Activated naive CD8-positive, alpha-beta T cell treated with anti-CD3 and anti-CD28 coated beads, Interleukin-2, amount 50 U/mL, for 16 hours (primary cell): Measurements from ENCODE around the gene VAT1L.
"Not testable (repeated sequence)": the region's sequence is repeated elsewhere in the genome, so short reads cannot be mapped to it uniquely, and the experiment has no call there.

ENCODE experiments used
- DNase-seq: peaks from one replicate; pipeline ENCODE4 v3.0.0-alpha.2; 2020; ENCODE audit warnings: low read depth, low spot score

VAT1L gene

DNA sequence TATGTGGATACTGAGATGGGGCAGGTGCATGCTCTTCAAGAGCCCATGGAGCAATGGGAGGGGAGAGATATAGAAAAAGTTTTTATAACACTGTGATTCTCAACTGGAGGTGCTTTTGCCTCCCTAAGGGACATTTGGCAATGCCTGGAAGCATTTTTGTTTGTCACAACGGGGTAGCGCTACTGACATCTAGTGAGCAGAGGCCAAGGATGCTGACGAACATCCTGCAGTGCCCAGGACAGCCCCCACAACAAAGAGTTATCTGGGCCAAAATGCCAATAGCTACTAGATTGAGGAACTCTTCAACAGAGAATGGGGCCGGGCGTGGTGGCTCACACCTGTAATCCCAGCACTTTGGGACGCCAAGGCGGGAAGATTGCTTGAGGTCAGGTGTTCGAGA lies 166.8 kb downstream of the VAT1L start:
- no peak for DNase-seq

DNA sequence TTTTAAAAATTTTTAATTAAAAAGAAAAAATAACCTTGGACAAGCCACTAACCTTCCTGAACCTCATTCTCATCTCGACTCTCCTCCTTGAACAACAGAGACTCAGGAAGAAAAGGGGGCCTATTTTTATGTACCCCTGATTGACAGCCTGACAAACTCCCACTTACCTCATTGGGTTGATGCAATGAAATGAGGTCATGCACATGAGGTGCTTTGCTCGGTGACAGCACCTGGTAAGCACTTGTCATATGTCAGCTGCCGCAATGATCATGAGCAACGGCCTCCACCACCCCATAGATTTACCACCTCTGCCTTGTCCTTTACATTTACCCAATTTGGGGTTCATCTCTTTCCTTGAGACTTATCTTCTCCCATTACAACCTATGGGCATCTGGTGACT lies 167.9 kb downstream of the VAT1L start:
- DNase-seq, result no peak

DNA sequence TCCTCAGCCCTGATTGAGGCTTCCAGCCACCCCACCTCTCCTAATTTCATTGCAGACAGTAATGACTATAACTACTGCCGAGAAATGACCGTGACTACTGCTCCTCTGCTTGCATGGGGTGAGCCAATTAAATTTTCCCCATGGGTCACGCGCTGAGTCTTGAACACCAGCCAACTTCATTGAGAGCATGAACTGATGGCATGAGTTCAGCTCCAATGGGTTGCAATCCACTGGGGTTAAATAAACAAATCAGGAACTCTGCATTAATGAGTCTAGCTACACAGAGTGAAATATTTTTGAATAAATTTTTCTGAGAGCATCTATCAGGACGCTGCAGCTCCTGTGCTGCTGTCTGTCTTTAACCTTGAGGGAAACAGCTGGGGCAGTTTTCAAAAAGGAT lies 172.4 kb downstream of the VAT1L start:
- no peak for DNase-seq

DNA sequence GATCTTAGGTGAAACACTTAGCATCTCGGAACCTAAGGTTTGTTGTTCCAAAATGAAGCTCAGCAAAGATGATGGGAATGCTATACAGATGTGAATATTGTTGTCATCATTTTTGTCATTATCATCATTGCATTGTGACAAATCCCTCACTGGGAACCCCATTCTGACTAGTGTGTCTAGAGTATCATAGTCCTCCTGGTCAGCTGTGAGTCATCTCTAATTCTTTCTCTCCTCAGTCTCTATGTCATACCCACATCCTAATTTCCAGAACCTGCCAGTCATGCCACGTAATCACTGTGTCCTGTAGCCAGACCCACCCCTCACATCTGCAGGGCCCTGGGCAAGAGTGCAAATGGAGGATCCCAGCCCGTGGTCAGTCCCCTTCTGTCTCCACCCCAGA lies 173.4 kb downstream of the VAT1L start:
- DNase-seq, result no peak

DNA sequence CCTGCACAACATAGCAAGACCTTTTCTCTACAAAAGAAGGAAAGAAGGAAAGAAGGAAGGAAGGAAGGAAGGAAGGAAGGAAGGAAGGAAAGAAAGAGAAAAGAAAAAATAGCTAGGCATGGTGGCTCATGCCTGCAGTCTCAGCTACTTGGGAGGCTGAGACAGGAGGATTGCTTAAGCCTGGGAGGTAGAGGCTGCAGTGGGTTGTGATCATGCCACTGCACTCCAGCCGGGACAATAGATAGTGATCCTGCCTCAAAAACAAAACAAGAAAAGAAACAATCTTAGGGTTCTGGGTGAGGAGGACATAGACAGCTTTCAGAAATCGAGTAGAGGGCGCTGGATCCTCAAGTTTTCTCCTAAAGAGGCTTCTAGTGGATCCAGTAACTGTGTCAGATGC lies 174.3 kb downstream of the VAT1L start:
- DNase-seq, result no peak

DNA sequence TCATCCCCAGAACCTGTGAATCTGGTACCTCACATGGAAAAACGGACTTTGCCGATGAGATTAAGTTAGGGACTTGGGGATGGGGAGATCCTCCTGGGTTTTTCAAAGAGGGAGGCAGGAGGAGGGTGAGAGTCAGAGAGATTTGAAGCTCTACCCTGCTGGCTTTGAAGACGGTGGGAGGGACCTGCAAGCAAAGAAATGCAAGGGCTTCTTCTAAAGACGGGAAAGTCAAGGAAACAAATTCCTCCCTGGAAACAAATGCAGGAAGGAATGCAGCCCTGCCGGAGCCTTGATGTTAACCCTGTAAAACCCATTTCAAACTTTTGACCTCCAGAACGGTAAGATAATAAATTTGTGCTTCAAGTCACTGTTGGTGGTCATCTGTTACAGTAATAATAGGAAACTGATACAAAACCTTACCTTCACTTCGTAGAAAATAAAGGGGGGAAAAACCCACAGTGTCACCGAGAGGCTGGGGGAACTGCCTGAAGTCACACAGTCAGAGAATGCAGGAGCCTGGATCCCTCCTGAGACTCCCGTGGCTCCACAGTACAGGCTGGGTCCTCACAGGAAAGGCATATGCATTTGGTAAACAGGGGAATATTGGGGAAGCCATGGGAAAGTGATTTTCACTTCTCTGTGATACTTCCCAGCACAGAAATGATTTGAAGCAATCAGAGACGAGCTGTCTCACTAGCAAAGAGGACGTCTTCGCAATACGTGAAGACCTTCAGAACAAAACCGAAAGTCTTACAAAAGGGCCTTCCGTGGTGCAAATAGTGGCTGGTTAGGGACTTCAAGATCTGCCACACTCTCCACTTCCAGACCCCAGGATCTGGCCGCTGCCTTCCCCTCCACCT lies 175.1 kb downstream of the VAT1L start:
- DNase-seq, result no peak

DNA sequence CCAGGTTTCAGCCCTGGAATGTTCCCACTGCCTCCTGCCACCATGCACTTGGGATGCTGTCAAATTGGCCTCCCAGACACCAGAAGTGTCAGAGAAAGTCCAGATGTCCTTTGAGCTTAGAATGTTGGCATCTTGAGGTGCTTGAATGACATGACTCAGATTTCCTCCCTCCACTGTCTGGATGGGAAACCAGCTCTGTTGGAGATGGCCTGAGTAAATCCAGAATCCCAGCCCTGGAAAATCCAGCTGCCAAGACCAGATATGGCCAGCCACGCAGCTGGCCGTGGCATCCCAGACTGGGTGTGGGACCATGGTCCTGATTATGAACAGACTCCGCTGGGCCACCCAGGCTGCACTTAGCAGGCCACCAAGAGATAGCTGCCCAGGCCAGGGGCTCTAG lies 177.0 kb downstream of the VAT1L start:
- no peak for DNase-seq

DNA sequence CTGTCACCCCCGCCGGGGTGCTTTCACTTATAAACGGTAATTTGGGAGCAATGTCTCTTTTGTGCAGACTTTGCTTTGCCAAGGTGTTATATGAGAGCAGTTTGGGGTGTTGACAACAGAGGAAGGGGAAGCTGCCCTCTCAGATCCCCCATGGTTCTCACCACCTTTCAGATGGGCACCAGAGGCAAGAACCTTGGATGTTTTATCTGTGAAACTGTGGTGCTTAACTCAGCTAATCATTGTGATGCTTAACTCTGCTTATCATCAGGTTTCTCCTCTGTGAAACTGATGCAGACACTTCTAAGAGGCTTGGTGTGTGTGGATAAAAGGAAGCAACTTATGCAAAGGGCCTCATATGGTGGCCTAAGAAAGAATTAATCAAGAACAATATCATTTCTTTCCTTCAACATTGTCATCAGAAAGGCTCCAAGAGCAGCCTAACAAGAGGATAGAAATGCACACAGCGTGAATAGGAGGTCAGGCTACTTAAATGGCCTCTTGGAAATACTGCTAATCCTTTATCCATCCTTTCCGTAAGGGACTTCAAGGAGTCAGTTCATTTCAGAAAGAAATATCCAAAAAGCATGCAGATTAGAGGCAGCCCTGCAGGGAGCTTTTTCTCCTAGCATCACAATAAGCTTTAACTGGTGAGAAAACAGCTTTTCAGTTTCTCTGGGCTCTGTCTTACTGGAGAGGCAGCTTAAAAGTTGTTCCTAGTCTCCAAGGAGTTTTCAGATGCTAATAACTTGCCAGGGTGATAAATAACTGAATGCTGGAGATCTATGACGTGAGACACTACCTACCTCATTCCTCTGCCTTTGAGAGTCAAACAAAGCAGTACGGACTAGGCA lies 178.9 kb downstream of the VAT1L start:
- DNase-seq, result no peak

DNA sequence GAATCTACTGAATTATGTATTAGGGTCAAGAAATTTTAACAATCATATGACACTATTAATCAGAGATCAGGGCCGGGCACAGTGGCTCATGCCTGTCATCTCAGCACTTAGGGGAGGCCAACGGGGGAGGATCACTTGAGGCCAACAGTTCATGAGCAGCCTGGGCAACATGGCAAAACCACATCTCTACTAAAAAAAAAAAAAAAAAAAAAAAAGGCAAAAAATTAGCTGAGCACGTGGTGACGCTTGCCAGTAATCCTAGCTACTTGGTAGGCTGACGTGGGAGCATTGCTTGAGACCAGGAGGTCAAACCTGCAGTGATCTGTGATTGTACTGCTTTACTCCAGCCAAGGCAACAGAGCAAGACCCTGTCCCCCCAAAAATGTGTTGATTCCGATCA lies 181.5 kb downstream of the VAT1L start:
- no peak for DNase-seq

DNA sequence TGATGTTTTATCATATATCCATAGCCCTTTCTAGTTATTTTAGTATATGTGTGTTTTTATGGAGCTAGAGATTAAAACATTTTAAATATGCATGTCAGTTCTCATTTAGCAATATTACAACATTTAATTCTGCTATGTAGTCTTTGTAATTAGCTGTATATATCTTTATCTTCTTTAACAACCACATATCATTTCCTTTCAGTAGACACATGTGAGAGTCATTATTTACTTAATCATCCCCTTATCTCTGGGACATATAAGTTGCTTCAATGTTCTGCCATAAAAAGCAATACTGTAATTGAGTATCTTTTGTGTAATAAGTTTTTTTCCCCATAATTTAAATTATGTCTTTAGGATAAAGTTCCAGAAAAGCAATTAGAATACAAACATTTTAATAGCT lies 182.0 kb downstream of the VAT1L start:
- DNase-seq, result no peak

DNA sequence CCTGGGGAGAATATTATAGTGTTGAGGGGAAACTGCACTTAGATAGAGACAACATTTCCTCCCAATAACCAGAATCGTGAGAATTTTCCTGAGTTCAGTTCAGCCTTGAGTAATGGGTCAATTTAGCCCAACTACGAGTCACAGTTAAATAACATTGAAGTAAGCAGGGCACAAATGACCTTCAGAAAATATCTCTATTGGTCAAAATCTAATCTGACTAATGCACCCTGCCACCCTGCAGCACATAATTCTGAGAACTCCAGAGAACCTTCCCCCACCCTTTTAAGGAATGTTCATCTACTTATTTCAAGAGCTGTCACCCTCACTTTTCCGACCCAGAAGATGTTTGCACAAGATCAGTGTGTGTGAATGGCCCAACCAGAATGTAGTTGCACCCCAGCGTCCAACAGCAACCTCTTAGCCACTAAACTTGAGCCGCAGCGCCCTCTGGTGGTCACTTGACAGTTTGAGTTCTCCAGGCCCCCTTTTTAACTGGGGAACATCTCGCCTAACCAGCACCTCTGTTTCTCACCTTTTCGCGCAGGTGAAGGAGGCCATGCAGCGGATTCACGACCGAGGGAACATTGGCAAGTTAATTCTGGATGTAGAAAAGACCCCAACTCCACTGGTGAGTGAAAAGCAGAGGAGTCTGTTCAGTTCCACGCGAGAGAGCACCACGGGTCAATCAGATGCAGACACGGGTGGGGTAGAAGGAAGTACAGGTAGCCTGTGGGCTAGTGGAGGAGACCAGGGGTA lies 183.1 kb downstream of the VAT1L start:
- peak; percentile 43 for DNase-seq

DNA sequence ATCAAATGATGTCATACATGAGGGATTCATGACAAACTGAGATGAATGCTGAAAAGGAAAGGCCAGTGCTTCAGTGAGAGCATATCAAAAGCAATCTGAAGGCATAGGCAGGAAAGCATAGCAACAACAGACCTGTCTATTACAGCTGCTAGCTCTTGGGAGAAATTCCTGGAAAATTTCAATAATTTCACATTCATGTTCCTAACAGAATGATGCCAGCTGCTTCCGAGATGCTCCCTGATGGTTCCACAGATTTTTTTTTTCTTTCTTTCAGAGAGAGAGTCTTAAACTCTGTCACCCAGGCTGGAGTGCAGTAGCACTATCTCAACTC lies 183.7 kb downstream of the VAT1L start:
- no peak for DNase-seq

DNA sequence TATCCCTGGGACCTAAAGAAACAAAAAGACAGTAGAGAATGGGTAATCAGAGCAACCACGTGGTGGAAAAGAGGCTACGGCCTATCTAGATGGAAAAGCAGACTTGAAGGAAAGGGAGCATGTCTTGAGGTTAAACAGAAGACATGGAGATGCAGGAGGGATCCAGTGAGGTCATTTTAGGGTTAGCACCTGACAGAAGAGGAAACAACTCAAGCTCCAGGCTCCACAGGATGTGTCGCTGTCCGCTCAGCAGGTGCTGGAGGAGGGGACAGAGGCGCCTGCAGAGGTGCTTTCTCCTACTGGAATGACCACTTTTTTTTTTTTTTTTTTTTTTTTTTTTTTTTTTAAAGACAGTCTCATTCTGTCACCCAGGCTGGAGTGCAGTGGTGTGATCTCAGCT lies 186.5 kb downstream of the VAT1L start:
- no peak for DNase-seq

DNA sequence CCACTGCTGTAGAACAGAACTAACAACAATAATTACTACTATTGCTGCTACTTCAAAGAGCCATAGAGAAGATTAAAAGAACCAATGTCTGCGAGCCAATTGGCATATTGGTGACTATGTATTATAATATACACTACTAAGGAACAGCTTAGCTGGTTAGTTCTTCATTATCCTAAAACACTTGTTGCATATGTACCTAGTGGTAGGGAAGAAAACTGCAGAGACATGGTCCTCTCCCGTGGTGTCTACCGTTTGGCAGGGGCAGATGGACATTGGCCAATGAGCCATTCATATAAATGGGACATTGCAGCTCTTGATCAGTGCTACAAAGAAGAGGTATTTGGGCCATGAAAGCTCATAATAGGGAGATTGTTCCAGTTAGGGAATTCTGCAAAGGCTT lies 187.6 kb downstream of the VAT1L start:
- no peak for DNase-seq

DNA sequence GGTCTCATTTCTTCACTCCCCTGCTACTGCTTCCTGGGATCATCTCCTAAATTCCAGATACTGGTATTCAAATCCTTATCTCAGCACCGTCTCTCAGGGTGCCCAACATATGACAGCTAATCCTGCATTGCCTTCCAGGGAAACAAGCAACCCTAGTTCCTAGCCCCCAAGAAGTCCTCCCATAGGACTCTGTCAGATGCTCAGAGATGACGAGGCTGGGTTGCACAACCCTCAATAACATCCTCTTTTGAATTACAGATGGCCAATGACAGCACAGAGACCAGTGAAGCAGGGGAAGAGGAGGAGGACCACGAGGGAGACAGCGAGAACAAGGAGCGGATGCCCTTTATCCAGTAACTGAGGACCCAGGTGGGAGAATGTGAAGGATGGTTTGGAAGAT lies 189.0 kb downstream of the VAT1L start:
- DNase-seq, result no peak

DNA sequence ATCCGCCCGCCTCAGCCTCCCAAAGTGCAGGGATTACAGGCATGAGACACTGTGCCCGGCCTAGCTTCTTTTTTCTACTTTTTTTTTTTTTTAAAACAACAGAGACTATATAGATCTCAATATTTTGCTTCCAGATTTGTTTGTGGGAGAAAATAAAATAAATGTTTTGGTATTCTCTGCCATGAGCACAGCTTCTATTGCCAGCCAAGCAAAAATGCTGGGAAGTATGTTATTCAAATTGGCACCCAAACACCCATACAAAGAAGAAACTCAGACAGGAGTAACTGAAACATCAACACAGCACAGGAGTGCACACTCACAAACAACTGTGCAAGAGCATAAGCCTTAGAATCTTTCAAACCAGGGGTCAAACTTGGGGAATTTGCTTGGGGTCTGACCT lies 196.7 kb downstream of the VAT1L start:
- no peak for DNase-seq

DNA sequence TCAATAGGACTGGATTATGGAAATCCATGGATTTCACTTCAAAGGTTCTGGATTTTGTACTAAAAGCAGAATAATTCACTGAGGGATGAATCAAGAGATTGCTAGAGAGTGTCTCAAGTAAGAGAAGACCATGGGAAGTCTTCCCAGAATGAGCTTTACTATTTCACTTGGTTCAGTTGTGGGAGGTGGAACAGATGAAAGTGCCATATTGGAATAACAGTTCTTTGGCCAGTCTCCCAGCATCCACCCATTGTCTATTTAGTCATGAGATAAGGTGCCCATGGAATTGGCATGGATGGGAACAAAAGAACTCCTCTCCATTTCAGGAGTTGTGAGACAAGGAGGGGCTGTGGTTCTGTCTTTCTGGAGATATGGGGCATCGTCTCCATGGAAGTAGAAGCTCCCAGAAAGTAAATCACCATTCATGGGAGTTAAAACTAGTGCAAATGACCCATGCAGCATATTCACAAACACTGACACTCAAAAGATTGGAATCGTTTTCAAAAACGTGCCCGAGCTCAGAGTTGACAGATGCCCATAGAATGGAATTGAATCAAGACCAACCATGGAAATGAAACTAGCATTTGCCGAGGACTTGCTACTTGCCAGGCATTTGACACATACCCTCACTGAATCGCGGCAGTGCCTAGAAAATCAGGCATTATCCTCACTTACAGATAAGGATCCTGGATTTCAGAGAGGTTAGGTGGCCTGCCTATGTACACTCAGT lies 197.8 kb downstream of the VAT1L start:
- no peak for DNase-seq

DNA sequence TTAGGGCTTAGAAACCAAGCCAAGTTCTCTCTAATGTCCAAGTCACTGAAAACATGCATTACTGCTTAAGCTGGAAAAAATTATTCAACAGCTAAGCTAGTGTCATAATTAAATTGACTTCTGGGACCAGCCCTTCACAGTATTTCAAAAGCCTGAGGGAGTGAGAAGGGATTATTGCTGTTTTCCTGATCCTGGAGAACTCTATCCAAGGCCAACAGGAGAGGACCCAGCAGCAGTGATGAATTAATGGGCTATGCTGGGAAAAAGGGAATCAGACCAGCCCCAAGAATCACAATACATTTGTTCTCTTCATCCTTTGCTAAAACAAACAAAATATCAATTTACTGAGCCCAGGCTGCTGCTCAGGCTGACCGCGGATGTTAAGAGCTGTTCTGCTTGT lies 199.4 kb downstream of the VAT1L start:
- no peak for DNase-seq

DNA sequence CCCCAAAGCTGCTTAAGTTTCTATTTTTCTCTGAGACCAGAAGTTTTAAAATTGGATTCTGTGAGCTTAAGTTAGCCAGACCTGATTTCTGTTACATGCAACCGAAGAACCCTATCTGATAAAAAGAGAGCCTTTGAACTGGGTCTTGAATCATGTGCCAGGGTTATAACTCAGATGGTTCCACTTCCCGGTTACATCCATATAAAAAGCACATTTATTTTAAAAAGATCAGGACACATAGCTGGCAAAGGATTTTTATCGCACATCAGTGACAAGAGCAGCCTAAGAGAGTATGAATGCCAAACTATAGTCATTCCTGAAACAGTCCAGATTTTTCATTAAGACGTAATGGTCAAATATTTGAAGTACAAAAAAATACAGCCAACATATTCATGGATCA lies 201.5 kb downstream of the VAT1L start:
- DNase-seq, result no peak

DNA sequence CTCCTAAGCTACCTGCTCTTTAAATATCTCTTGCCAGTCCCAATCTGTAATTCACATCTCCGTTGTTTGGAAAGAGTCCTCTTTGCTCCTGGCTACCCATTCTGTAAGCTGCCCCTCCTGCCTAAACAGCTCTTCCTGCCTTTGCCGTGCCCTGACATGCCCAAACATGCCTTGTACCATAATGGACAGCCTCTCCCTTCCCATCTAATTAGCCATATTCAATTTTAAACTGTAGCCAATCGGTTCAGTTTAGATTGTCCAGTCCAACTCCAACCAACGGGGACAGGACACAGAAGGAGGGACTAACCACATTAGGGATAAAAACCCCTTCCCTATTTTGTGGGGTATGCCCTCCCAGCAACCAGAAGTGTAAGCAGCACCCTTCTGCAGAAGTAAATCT lies 203.3 kb downstream of the VAT1L start:
- DNase-seq, result no peak

DNA sequence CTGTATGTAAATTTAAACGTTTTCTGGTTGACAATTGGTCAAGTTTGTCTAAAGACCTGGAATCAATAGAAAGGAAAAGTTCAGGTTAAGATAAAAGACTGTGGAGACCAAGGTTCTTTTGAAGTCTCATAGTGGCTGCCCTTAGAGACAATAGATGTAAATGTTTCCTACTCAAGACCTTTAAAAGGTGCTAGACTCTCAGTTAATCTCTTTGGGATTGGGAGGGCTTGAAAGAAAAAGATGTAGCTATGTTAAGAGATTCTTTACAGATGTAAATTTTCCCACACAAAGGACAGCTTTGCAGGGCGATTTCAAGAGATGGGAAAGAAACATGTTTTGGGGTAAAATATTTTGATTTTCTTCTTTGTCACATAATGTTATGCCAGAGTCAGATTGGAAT lies 204.0 kb downstream of the VAT1L start:
- not testable (repeated sequence) for DNase-seq
